GM21360 (cell line): Measurements from ENCODE around the gene ZNF620.
"Not testable (repeated sequence)": the region's sequence is repeated elsewhere in the genome, so short reads cannot be mapped to it uniquely, and the experiment has no call there.

Experiments
- ATAC-seq: cut with Tn5 transposase; IDR thresholded peaks from one replicate; pipeline ENCODE4 v1.9.1; 2021; ENCODE audit warnings: mild to moderate bottlenecking, moderate library complexity; ENCODE audit not compliant: unreplicated experiment

ZNF620 gene

GRCh38 chr3:40505599-40506462, at the start of gene ZNF620:
Gene ZNF620, plus strand, starts transcription at chr3:40506039. Its CDS starts 314 bp downstream, at chr3:40506353.
- ATAC-seq: peak; percentile 67

- ATAC-seq: no peak
Measured at GRCh38 chr3:40456279-40456939, 49.4 kb upstream of the ZNF620 start.

GRCh38 chr3:40456940-40457823, 48.7 kb upstream of the ZNF620 start, which contains the start of gene RPL14:
Gene RPL14, plus strand, starts transcription at chr3:40457339. Its CDS starts 133 bp downstream, at chr3:40457472.
- peak; percentile 63 for ATAC-seq

GRCh38 chr3:40458473-40458872, 47.4 kb upstream of the ZNF620 start:
- ATAC-seq: no peak

- not testable (repeated sequence) for ATAC-seq
Measured at GRCh38 chr3:40460481-40460880, 45.4 kb upstream of the ZNF620 start.

GRCh38 chr3:40461161-40461560, 44.7 kb upstream of the ZNF620 start:
- no peak for ATAC-seq

- not testable (repeated sequence) for ATAC-seq
Measured at GRCh38 chr3:40462838-40463237, 43.0 kb upstream of the ZNF620 start.

GRCh38 chr3:40463579-40463978, 42.3 kb upstream of the ZNF620 start:
- ATAC-seq: no peak

- ATAC-seq: no peak
Measured at GRCh38 chr3:40464339-40465110, 41.3 kb upstream of the ZNF620 start.

GRCh38 chr3:40465111-40465407, 40.8 kb upstream of the ZNF620 start:
- ATAC-seq: no peak

- no peak for ATAC-seq
Measured at GRCh38 chr3:40465456-40465855, 40.4 kb upstream of the ZNF620 start.

- ATAC-seq: no peak
Measured at GRCh38 chr3:40468018-40468417, 37.8 kb upstream of the ZNF620 start.

- ATAC-seq: no peak
Measured at GRCh38 chr3:40470701-40471100, 35.1 kb upstream of the ZNF620 start.

- ATAC-seq: peak; percentile 76
Measured at GRCh38 chr3:40476478-40477470, 29.1 kb upstream of the ZNF620 start, which contains the start of gene ZNF619. Gene ZNF619, plus strand, starts transcription at chr3:40477122. Its CDS starts 858 bp downstream, at chr3:40477980.

- ATAC-seq: no peak
Measured at GRCh38 chr3:40477666-40478065, 28.2 kb upstream of the ZNF620 start.

- no peak for ATAC-seq
Measured at GRCh38 chr3:40487172-40487571, 18.7 kb upstream of the ZNF620 start.

GRCh38 chr3:40490916-40491315, 14.9 kb upstream of the ZNF620 start:
- ATAC-seq: no peak

- ATAC-seq: no peak
Measured at GRCh38 chr3:40494698-40495097, 11.1 kb upstream of the ZNF620 start.

GRCh38 chr3:40497288-40497687, 8.6 kb upstream of the ZNF620 start:
- no peak for ATAC-seq
